Measurements from ENCODE around the gene CSTPP1. TPM values are rescaled to one million over a fixed set of nuclear protein-coding genes. Genes with fewer than 3 reads are reported as not detected.

CSTPP1 gene
- total RNA-seq, 1 donor from 2014 or later: 32.8 TPM

Small RNA genes lying within 50 kb of the gene (microRNA-seq; reads per million reads assigned to microRNA genes)
- not detected for gene MIR6745 (ENCODE audit: borderline number of aligned reads)

Other genes starting within 250 kb of the CSTPP1 start
- 67.4 TPM for gene ARHGAP1, start 236.1 kb upstream of the CSTPP1 start, total RNA-seq
- gene ZNF408, start 235.7 kb upstream of the CSTPP1 start, total RNA-seq: 8.6 TPM
- not detected for gene F2, start 217.5 kb upstream of the CSTPP1 start, total RNA-seq
- gene CKAP5, start 90.5 kb upstream of the CSTPP1 start, total RNA-seq: 59.7 TPM
- gene LRP4, start 18.2 kb upstream of the CSTPP1 start, total RNA-seq: 6.6 TPM
- 90.9 TPM for gene ARFGAP2, start 240.1 kb downstream of the CSTPP1 start, total RNA-seq
- gene PACSIN3, start 249.7 kb downstream of the CSTPP1 start, total RNA-seq: 28.6 TPM

Measured in lower lobe of right lung (tissue), 1 donor.